Posterior vena cava (tissue), 2 donors: ENCODE measurements around the gene PRND. TPM values are rescaled to one million over a fixed set of nuclear protein-coding genes. Genes with fewer than 3 reads are reported as not detected.
A peak's percentile ranks its signal among the peaks of the same experiment; 100 is the strongest.
"Not testable (repeated sequence)": the region's sequence is repeated elsewhere in the genome, so short reads cannot be mapped to it uniquely, and the experiment has no call there.

Source experiments
- DNase-seq: peaks from one replicate; pipeline ENCODE4 v3.0.0-alpha.2; 2020; ENCODE audit warnings: low spot score
- intact Hi-C, 2 donors: fragments of 100-400 bp; cut with DNase I; formaldehyde crosslinking; loops; one replicate each; pipeline versions ENCODE4 v1.14.1 to v1.14.2; 2022 to 2023
- total RNA-seq, 2 donors: library from RNA; stranded (reverse); fragmentation: NEBNext Ultra II Directional; extraction: Animal tissue kit (Norgen Biotek cat#: 25700); gene quantifications; one replicate each; pipeline ENCODE4 v1.2.1, GENCODE V29; 2021
- donor health status: DM: yes; HTN: yes; CAD: no.
- donor health status: DM: yes; HTN: yes; CAD: no.

The PRND gene
- total RNA-seq, 2 donors from 2014 or later, result not detected

DNA sequence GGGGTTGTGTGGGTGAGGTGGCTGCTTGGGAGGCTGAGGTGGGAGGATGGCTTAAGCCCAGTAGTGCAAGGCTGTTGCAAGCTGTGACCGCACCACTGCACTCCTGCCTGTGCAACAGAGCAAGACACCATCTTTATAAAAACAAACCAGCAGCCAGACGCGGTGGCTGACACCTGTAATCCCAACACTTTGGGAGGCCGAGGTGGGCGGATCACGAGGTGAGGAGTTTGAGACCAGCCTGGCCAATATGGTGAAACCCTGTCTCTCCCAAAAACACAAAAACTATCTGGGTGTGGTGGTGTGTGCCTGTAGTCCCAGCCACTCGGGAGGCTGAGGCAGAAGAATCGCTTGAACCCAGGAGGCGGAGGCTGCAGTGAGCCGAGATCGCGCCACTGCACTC, 14.8 kb upstream of the PRND start:
- DNase-seq, intact Hi-C loops: not testable (repeated sequence)

- intact Hi-C loops, result no loop called here
- DNase-seq, result no peak
These were observed 13.7 kb upstream of the PRND start for GRCh38 chr20:4708036-4708435.

DNA sequence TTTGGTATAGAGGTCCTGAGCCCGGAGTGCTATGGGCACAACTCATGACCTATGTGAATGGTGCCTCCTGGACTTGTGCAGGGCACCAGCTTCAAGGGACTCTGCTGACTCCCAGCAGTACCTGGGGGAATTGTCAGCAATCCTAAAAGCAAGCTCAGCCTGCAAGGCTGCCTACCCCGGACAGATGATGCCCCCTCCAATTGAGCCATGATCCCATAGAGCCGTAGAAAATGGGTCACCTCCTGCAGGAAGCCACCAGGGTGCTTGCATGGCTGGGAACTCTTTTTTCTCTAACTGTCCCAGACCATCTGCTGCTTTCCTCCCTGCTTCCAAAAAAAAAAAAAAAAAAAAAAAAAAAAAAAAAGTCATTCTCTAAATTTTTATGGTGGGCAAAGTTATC, 12.9 kb upstream of the PRND start:
- DNase-seq, result no peak
- intact Hi-C loops, result no loop called here

GRCh38 chr20:4709261-4710105, 12.2 kb upstream of the PRND start:
- DNase-seq, result no peak
- intact Hi-C loops, result no loop called here

GRCh38 chr20:4710106-4710475, 11.6 kb upstream of the PRND start:
- intact Hi-C loops, result no loop called here
- DNase-seq, result no peak

GRCh38 chr20:4711511-4711910, 10.2 kb upstream of the PRND start:
- intact Hi-C loops, result no loop called here
- no peak for DNase-seq

DNA sequence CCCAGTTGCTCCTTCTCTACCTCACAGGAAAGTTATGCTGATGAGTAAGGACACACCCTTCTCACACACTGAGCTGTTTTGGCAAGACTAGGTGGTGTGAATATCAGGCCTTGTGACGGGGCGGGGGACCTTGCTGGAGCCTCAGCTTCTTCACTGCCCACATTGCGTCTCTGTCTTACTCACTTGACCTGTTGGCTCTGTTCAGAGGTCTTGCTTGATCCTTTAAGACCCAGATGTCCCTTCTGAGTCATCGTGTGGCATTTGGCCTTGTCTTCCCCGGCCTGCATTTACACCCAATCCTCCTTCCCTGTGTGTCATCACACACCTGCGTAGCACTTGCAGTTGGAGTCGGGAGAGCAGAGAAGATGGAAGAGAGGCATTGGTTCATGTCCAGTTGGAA, 8.3 kb upstream of the PRND start:
- intact Hi-C loops, result no loop called here
- DNase-seq, result no peak

DNA sequence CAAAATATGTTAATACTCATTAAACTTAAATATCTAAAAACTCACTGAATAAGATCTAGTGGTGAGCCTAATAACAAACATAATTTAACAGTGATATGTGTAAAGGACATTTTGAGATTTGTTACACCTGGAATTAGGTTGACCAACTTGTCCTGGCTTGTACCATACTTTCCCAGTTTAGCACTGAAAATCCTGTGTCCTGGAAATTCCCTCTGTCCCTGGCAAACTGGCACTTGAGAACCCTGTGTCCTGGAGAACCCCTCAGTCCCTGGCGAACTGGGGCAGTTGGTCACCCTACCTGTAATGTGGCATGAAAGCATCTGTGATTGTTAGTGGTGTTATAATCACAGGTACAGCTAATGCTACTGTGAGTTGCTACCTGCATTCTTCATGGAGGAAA, 6.9 kb upstream of the PRND start:
- intact Hi-C loops, result no loop called here
- no peak for DNase-seq

DNA sequence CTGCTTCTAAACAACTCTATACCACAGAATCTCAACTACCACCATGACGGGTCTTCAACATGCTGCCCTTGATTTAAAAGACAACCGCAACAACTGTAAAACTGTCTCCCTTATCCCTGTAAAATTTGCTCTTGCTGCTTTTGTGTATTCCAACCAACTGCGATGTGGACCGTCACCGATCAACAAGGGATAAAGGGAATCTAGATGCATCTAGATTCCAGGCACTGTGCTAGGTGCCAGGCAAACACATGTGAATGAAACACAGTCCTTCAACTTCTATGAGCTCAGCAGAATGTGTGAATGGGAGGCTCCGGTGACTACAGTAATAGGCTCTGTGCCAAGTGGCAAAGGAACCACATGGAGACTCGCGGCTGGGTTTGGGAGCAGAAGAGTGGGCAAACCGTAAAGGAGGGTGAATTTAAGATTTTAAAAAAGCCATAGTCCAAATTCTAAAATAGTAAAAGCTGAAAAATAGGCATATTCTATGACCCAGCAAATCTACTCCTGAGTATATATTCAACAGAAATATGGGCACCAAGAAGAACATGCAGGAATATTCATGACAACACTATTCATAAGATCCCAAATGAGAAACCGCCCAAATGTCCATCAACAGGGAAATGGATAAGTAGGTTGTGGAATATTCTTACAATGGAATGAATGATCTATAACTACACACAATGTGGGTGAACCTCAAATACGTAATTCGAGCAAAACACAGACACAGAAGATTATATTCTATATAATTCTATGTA, 3.7 kb upstream of the PRND start:
- DNase-seq, result no peak
- intact Hi-C loops, result loop anchor here in 1 of 2 donors (2.0 kb wide), 1 partner anchor 109 kb away; no protein-coding TSS in a partner anchor

DNA sequence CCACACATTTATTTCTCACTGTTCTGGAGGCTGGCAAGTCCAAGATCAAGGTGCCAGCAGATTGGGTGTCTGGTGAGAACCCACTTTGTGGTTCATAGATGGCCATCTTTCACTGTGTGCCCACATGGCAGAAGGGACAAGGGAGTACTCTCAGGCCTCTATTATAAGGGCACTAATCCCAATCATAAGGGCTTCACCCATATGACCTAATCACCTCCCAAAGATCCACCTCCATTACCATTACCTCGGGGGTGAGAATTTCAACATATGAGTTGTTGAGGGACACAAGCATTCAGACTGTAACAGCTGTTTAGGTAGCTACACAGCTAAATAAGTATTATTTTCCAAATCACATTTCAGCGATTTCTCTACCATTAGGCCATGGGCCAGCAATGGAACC, 2.5 kb upstream of the PRND start:
- DNase-seq, result no peak

GRCh38 chr20:4720041-4720976, 1.4 kb upstream of the PRND start:
- peak; percentile 93 for DNase-seq
- intact Hi-C loops, result loop anchor here (2.0 kb wide), 2 partner anchors 106 to 114 kb away; no protein-coding TSS in a partner anchor

More for the DNA sequence above, 2.5 kb upstream of the PRND start:
- intact Hi-C loops, result loop anchor here in 1 of 2 donors (2.0 kb wide), 1 partner anchor 110 kb away; no protein-coding TSS in a partner anchor

DNA sequence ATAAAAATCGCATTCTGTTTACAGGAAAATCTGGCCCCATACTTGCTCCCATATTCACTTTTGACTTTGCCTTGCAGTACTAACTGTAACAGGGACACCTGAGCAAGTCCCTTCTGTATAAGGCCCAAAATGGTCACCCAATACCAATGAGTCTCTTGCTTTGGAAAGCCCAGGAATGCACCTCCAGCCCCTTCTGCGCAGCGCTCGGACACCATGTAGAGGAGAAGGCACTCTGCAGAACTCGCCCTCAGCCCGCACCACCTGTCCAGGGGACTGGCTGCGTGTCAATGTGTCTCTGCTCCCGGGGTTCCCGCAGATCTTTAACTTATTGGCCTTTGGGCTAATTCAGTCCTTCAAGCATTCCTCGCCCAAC, 746 bp upstream of the PRND start:
- DNase-seq, result no peak
- intact Hi-C loops, result loop anchor here (2.0 kb wide), 2 partner anchors 106 to 114 kb away; no protein-coding TSS in a partner anchor

DNA sequence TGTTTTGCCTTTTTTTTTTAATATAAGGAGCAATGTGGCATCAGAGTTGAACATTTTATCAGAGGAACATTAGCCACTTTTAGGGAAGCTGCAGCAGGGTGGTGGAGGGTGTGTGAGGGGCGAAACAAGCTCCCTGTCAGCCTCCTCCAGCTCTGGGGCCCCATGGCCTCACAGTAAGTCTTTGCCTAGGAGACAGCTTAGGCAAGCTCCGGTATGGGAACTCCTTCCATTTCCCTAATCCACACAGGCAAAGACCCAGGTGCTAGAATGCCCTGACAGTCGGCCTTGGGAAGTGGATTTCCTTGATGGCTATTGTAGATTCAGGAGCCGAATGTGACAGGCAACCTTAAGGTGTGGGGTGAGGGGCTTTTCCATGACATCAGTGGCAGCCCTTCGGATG, 862 bp downstream of the PRND start:
- intact Hi-C loops, result no loop called here
- DNase-seq, result no peak

DNA sequence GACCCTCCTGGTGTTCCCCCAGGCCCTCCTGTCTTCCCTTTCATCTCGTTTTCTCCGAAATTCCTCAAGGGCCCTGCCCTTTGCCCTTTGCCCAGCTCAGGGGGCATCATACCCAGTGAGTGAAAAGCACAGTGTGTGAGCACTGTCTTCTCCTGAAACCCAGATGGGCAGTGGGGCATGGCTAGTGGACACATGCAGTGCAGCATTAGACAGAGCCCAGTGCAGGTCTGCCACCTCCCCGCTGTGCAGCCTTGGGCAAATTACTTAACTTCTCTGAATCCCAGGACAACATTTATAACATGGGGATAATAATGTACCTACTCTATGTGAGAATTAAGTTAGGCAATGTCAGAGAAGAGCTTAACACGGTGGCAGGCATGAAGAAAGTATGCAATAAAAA, 1.3 kb downstream of the PRND start:
- intact Hi-C loops, result no loop called here

DNA sequence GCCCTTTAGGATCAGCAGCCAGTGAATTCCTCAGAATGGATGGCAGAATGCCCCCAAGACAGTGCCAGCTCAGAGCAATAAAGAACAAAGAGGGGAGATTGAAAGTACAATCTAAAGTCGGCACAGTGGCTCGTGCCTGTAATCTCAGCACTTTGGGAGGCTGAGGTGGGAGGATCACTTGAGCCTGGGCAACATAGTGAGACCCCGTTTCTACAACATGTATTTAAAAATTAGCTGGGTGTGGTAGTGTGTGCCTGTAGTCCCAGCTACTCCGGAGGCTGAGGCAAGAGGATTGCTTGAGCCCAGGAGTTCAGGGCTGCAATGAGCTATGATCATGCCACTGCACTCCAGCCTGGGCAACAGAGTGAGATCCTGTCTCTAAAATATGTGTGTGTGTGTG, 1.8 kb downstream of the PRND start:
- intact Hi-C loops, DNase-seq: not testable (repeated sequence)

More for the DNA sequence above, 1.3 kb downstream of the PRND start:
- no peak for DNase-seq

- intact Hi-C loops, result loop anchor here in 1 of 2 donors (2.0 kb wide), 1 partner anchor 110 kb away; no protein-coding TSS in a partner anchor
These were observed 3.0 kb downstream of the PRND start for GRCh38 chr20:4724459-4725262.

DNA sequence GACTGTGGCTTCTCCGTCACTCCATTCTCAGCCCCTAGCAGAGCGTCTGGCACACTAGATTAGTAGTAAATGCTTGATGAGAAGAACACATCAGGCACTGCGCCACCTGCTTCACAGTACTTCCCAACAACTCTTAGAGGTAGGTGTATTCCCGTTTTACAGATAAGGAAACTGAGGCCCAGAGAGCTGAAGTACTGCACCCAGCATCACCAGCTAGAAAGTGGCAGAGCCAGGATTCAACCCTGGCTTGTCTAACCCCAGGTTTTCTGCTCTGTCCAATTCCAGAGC, 3.5 kb downstream of the PRND start:
- intact Hi-C loops, result loop anchor here in 1 of 2 donors (2.0 kb wide), 1 partner anchor 110 kb away; no protein-coding TSS in a partner anchor
- no peak for DNase-seq

More at GRCh38 chr20:4724459-4725262, 3.0 kb downstream of the PRND start:
- no peak for DNase-seq

DNA sequence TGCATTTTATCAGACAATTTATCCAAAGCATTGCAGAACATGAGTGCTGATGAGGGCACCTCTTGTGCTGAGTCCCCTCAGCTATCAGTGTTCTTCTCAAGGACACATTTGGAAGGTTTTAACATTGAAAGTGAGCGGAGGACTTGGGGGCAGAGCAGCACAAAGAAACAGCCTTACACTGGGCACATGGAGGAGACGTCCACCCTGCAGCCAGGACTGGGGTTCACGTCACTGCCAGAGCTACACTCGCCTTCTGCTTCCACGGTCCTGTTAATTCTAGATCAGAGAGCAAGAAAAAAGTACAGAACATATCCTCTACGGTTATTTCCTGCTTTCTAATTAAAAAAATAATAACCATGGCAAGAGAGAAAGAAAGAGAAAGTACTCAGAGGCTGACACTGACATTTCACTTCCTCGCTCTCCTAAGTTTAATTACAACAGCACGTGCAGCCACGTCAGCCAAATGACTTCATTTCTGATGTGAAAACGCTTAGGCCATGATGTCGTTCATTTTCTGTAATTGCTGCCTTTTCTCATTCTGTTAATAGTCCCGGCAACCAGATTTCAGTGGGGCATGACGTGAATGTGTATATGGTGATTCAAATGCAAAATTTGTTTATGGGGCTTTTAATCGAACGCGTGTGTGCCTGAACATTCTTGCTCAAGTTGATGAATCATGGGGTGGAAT, 5.1 kb downstream of the PRND start:
- DNase-seq, result no peak
- intact Hi-C loops, result no loop called here
